GM15510 (cell line): ENCODE data around the gene MRPS15.

ENCODE experiments used
- POLR2A ChIP-seq: IDR thresholded peaks from 3 replicates; pipeline ENCODE4 v1.6.1; 2011; ENCODE audit warnings: borderline replicate concordance; ENCODE audit not compliant: insufficient read length; ENCODE audit errors: extremely low read depth

MRPS15 gene

GRCh38 chr1:36484099-36484498, 19.9 kb upstream of the MRPS15 start:
- no peak for TF ChIP-seq POLR2A

DNA sequence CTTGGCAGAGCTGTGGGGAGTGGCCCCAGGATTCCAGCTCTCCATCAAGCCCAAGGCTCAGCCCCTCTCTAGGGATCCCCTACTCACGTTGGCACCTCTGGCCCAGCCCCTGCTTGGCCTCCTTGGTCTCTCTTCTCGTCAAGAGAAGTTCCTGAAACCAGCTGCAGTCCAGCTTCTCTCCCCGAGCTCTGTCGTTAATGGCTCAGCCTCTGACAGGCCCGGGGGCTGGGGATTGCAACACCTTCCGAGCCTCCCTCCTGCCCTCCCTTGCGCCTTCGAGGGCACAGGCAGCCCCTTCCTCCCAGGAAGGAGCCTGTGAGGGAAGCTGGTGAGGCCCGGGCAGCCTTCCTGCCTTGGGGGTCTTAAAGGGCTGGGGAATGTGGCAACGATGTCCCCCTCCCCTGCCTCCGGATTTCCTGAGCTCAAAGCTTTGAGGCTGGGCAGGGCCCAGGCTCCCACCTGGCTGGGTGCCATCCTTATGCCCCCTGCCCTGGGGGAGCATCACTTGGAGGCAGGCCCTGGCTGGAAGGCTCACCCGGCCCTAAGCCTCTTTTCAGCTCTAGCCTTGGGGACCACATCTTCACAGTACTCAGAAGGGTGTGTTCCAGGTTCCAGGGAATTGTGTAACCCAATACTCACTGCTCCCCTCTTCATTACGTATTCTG, 18.7 kb upstream of the MRPS15 start, which contains the start of gene CSF3R:
Gene CSF3R (minus strand): TSS at position 190 of the 665 bp plus-strand sequence. CDS start 3,417 bp downstream, outside the sequence.
- TF ChIP-seq POLR2A, result no peak

GRCh38 chr1:36481771-36482723, 17.9 kb upstream of the MRPS15 start:
- TF ChIP-seq POLR2A, result no peak

GRCh38 chr1:36481091-36481490, 16.9 kb upstream of the MRPS15 start:
- no peak for TF ChIP-seq POLR2A

GRCh38 chr1:36480161-36480560, 16.0 kb upstream of the MRPS15 start:
- TF ChIP-seq POLR2A, result no peak

- TF ChIP-seq POLR2A, result no peak
These were observed 15.4 kb upstream of the MRPS15 start for GRCh38 chr1:36479505-36480051.

DNA sequence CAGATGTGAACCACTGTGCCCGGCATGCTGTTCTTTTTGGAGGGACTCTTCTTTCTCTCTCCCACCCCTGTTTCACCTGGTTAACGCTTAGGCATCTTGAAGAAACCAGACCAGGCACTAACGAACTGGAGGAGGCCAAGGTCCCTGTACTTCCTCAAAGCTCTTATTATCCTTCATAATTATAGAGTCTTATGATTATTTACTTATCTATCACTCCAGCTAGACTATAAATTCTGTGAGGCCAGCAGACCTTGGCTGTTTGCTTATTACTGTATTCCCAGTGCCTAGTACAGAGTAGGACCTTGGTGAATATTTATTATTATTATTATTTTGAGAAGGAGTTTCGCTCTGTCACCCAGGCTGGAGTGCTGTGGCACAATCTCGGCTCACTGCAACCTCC, 12.8 kb upstream of the MRPS15 start:
- TF ChIP-seq POLR2A, result no peak

- TF ChIP-seq POLR2A, result no peak
These were observed 11.9 kb upstream of the MRPS15 start for GRCh38 chr1:36475910-36476604.

- no peak for TF ChIP-seq POLR2A
These were observed 11.2 kb upstream of the MRPS15 start for GRCh38 chr1:36475341-36475740.

DNA sequence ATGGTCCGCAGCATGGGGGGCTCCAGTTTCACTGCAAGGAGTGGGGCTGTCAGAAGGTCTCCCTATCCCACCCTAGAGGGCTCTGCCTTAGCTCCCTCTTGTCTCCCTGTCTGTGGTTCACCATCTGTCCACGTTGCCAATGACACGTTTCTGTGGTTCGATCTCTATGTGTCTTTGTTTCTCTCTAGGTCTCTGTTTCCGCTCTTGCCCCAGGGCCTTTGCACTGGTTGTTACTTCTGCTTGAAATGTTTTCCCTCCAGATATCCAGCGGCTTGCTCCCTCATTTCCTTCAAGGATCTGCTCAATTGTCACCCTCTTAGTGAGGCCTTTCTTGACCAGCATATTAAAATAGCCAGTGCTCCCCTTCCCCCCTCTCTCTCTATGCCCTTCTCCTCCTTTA, 8.5 kb upstream of the MRPS15 start:
- TF ChIP-seq POLR2A, result no peak

GRCh38 chr1:36471830-36472641, 7.9 kb upstream of the MRPS15 start:
- TF ChIP-seq POLR2A, result no peak

DNA sequence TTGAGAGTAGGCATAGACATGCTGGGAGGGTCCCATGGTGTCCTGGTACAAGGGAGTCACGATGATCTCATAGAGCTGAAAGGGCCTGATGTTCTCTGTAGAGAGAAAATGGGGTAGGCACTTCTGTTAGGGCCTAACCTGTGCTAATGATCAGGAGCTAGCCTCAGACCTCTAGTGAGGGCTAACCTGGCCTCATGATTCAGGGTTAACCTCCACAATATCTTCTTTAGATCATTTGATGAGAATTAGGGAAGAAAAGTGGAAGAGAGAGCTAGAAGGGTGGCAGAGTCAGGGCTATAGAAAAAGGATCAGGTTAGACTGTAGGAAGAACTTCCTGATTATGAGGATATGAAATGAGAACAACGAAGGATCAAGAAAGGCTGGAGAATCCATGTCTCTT, 5.0 kb upstream of the MRPS15 start:
- no peak for TF ChIP-seq POLR2A

DNA sequence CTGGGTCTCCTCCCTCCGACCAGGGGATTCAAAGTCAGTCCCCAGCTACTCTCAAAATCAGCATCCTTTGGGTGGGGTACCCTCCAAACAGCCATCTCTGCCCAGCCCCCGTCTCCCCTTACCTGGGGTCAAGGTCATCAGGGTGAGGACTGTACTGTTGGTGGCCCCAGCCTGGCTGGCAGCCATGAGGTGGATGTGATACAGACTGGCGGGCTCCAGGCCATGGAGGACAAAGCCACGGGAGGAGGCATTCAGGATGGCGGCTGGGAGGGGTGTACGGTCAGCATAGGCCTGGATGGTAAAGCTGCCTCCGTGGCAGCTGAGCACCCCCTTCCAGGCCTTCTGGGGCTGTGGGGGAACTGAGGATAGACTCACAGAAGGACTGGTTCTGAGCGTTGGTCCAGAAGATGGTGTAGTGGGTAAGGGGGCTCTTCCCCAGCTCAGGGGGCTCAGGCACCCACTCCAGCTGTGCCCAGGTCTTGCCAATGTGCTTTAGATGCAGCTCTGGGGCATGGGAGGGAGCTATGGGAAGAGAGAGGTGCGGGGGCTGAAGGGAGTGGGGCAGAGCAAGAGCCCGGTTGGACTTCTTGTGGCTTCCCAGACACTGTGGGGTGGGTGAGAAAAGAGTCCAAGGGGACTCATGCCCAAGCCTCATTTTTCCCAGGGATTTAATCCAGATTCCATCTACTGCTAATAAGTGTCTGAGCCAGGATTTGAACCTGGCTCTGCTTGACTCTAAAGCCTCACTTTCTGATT, 3.7 kb upstream of the MRPS15 start:
- no peak for TF ChIP-seq POLR2A
